ENCODE data around the gene MAP1LC3B.

MAP1LC3B gene

DNA sequence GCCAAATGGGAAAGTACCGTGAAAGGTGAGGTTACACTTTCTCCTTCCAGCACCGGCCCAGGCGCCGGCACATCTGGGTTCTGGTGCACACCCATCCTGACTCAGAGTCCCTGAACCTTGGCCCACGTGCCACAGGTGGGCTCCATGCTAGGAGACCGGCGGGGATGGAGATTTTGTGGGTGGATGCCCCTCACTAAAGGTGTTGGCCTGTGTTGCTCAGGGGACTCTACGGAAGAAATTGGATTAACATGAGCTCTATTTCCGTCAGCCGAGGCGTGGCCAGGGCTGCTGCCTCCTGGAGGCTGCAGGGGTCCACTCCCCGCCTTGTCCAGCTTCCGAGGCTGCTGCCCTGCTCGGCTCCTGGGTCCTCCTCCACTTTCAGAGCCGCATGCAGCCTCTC is 39.3 kb upstream of the MAP1LC3B start:
- peaks cover 13% of the 10 kb centered on the region for H3K36me3 ChIP-seq (ENCODE audit: low read depth)
- DNase-seq (ENCODE audit: low spot score) (no peak), ATAC-seq (ENCODE audit: low read depth) (no peak)
- H3K27me3 ChIP-seq (ENCODE audit: insufficient read depth, poor library complexity, severe bottlenecking) = no peaks in the 10 kb centered on the region
- H3K4me1 ChIP-seq (ENCODE audit: insufficient read depth, poor library complexity, severe bottlenecking) = no peaks in the 10 kb centered on the region
- H3K4me3 ChIP-seq (ENCODE audit: severe bottlenecking) = no peak overlapping the region
- H3K9me3 ChIP-seq (ENCODE audit: severe bottlenecking) = no peaks in the 10 kb centered on the region
- TF ChIP-seq, protein P1, sequence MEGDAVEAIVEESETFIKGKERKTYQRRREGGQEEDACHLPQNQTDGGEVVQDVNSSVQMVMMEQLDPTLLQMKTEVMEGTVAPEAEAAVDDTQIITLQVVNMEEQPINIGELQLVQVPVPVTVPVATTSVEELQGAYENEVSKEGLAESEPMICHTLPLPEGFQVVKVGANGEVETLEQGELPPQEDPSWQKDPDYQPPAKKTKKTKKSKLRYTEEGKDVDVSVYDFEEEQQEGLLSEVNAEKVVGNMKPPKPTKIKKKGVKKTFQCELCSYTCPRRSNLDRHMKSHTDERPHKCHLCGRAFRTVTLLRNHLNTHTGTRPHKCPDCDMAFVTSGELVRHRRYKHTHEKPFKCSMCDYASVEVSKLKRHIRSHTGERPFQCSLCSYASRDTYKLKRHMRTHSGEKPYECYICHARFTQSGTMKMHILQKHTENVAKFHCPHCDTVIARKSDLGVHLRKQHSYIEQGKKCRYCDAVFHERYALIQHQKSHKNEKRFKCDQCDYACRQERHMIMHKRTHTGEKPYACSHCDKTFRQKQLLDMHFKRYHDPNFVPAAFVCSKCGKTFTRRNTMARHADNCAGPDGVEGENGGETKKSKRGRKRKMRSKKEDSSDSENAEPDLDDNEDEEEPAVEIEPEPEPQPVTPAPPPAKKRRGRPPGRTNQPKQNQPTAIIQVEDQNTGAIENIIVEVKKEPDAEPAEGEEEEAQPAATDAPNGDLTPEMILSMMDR (IDR thresholded peaks at IDR 0.05; ENCODE audit: poor library complexity, severe bottlenecking) = no peak
- H3K27ac ChIP-seq (ENCODE audit: poor library complexity, severe bottlenecking) = no peak overlapping the region

DNA sequence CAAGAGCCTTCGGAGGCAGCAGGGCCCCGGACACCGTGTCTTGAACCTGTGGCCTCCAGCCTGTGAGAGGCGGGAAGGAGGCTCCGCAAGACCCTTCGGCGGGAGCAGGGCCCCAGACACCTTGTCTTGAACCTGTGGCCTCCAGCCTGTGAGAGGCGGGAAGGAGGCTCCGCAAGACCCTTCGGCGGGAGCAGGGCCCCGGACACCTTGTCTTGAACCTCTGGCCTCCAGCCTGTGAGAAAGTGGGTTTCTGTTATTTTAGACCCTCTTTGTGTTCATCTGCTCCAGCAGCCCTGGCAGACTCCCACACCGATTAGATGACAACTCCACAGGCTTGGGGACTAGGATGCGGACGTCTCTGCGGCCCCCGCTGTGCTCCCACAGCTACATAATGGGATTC is 38.5 kb upstream of the MAP1LC3B start:
- Histone ChIP-seq H3K4me1 (ENCODE audit: insufficient read depth, poor library complexity, severe bottlenecking) (no peaks in the 10 kb centered on the region), H3K9me3 (ENCODE audit: severe bottlenecking) (no peaks in the 10 kb centered on the region), H3K27ac (ENCODE audit: poor library complexity, severe bottlenecking) (no peak overlapping the region), H3K4me3 (ENCODE audit: severe bottlenecking) (no peak overlapping the region), H3K36me3 (ENCODE audit: low read depth) (peaks cover 20% of the 10 kb centered on the region), H3K27me3 (ENCODE audit: insufficient read depth, poor library complexity, severe bottlenecking) (no peaks in the 10 kb centered on the region)
- no peak for DNase-seq (ENCODE audit: low spot score)
- TF ChIP-seq, protein P1 (IDR thresholded peaks at IDR 0.05; ENCODE audit: poor library complexity, severe bottlenecking) = no peak
- no peak for ATAC-seq (ENCODE audit: low read depth)

DNA sequence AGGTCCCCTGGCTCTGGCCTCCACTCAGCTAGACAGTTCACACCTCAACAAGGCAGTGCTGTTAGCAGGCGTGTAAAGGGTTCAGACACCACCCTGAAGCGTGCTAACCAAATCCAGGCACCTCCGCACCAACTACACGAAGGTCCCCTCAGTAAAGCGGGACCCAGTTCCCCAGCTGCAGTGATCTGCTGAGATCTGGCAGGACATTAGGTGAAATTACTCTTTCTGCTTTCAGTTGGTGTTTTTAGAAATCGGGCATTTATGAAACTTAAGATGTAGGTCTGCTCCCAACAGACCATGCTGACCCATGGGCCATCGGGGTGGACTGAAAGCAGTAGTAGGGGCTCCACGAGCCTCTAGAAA is 35.7 kb upstream of the MAP1LC3B start:
- TF ChIP-seq, protein P1 (IDR thresholded peaks at IDR 0.05; ENCODE audit: poor library complexity, severe bottlenecking) = no peak

DNA sequence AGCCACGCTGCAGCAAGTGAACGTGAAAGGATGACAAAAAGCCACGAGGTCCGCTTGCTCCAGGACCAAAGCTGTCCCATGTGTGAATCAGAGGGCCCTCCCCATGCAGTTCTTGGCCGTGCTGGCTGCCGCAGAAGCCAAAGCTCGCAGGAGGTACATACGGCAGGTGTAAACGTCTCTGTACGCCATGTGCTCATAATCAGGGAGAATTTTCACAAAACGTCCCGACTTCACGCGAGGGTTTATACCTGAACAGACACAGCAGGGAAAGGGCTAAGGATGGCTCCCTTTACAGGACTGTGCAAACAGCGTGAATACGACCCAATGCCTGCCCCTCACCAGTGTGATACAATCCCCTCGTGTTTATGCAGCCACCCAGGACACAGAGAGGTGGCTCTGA is 33.9 kb upstream of the MAP1LC3B start:
- Histone ChIP-seq H3K27ac (ENCODE audit: poor library complexity, severe bottlenecking) (no peak overlapping the region), H3K36me3 (ENCODE audit: low read depth) (peaks cover 43% of the 10 kb centered on the region), H3K9me3 (ENCODE audit: severe bottlenecking) (no peaks in the 10 kb centered on the region), H3K4me1 (ENCODE audit: insufficient read depth, poor library complexity, severe bottlenecking) (no peaks in the 10 kb centered on the region), H3K27me3 (ENCODE audit: insufficient read depth, poor library complexity, severe bottlenecking) (no peaks in the 10 kb centered on the region), H3K4me3 (ENCODE audit: severe bottlenecking) (no peak overlapping the region)
- no peak for DNase-seq (ENCODE audit: low spot score)
- TF ChIP-seq, protein P1 (IDR thresholded peaks at IDR 0.05; ENCODE audit: poor library complexity, severe bottlenecking) = no peak
- no peak for ATAC-seq (ENCODE audit: low read depth)

More for the DNA sequence above, 35.7 kb upstream of the MAP1LC3B start:
- Histone ChIP-seq H3K36me3 (ENCODE audit: low read depth) (peaks cover 33% of the 10 kb centered on the region), H3K27me3 (ENCODE audit: insufficient read depth, poor library complexity, severe bottlenecking) (no peaks in the 10 kb centered on the region), H3K4me3 (ENCODE audit: severe bottlenecking) (no peak overlapping the region), H3K9me3 (ENCODE audit: severe bottlenecking) (no peaks in the 10 kb centered on the region), H3K27ac (ENCODE audit: poor library complexity, severe bottlenecking) (no peak overlapping the region), H3K4me1 (ENCODE audit: insufficient read depth, poor library complexity, severe bottlenecking) (no peaks in the 10 kb centered on the region)
- no peak for ATAC-seq (ENCODE audit: low read depth)
- no peak for DNase-seq (ENCODE audit: low spot score)

DNA sequence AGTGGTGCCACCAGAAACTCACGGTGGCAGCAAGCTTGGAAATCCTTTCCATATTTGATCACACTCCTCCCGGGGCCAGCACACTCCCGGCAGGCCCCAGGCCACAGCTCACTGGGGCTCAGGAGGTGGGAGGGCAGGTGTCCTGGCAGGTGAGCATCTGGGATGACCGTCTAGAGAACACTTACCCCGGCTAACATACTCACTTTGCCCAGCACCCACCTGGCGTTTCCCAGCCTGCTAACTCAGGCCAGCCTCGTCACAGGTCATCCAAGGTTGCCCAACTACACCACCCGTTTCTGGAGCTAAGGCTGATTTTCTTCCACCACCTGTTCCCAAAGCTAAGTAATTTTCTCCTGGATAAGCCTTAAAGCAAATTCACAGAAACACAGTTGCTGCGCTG is 33.4 kb upstream of the MAP1LC3B start:
- Histone ChIP-seq H3K4me3 (ENCODE audit: severe bottlenecking) (no peak overlapping the region), H3K27ac (ENCODE audit: poor library complexity, severe bottlenecking) (no peak overlapping the region), H3K4me1 (ENCODE audit: insufficient read depth, poor library complexity, severe bottlenecking) (no peaks in the 10 kb centered on the region), H3K27me3 (ENCODE audit: insufficient read depth, poor library complexity, severe bottlenecking) (no peaks in the 10 kb centered on the region), H3K9me3 (ENCODE audit: severe bottlenecking) (no peaks in the 10 kb centered on the region), H3K36me3 (ENCODE audit: low read depth) (peaks cover 43% of the 10 kb centered on the region)
- no peak for ATAC-seq (ENCODE audit: low read depth)
- no peak for DNase-seq (ENCODE audit: low spot score)
- TF ChIP-seq, protein P1 (IDR thresholded peaks at IDR 0.05; ENCODE audit: poor library complexity, severe bottlenecking) = no peak
